PC-3 (cell line): ENCODE results near the gene LDLRAD1. TPM values are rescaled to one million over a fixed set of nuclear protein-coding genes. Genes with fewer than 3 reads are reported as not detected.

ENCODE experiments used
- ATAC-seq: fragments of 200-7000 bp; cut with Tn5 transposase; 2 replicates; pipeline ENCODE4 v1.9.1; 2020; ENCODE audit warnings: mild to moderate bottlenecking, moderate library complexity
- BruUV-seq: library from RNA; stranded (reverse); fragments of 400-500 nt; replicated peaks from 2 replicates; lab custom pipeline; 2021; lab: Mats Ljungman, UMichigan
- CTCF ChIA-PET: fragments of 300-600 bp; sonication (Branson Sonifier 250); formaldehyde crosslinking; loops from one replicate; lab custom pipeline; 2022; ENCODE audit warnings: antibody characterized with exemption; lab: Charles Lee
- POLR2A ChIA-PET: fragments of 300-600 bp; sonication (Branson Sonifier 250); formaldehyde crosslinking; loops from one replicate; lab custom pipeline; 2022; ENCODE audit warnings: antibody characterized with exemption; ENCODE audit not compliant: unreplicated experiment; lab: Charles Lee
- DNase-seq: peaks from one replicate; pipeline ENCODE4 v3.0.0-alpha.2; 2015
- H2AFZ ChIP-seq: fragments of 300-600 bp; sonication (generic); 2 replicates; pipeline ENCODE4 v1.6.0; 2016; ENCODE audit warnings: antibody characterized with exemption, low read length
- H3F3A ChIP-seq: fragments of 300-600 bp; sonication (generic); one replicate; pipeline ENCODE4 v1.6.0; 2017; ENCODE audit warnings: antibody characterized with exemption, low read length, control low read depth, mild to moderate bottlenecking; ENCODE audit not compliant: unreplicated experiment
- H3K27ac ChIP-seq: fragments of 300-600 bp; sonication (generic); 2 replicates; pipeline ENCODE4 v1.5.1; 2016; ENCODE audit warnings: mild to moderate bottlenecking, low read length
- H3K27me3 ChIP-seq: fragments of 300-600 bp; sonication (generic); 2 replicates; pipeline ENCODE4 v1.6.1; 2016; ENCODE audit warnings: low read length, mixed read lengths
- H3K36me3 ChIP-seq: fragments of 300-600 bp; sonication (generic); 2 replicates; pipeline ENCODE4 v1.6.1; 2016; ENCODE audit warnings: low read depth, mixed run types, low read length, mixed read lengths
- H3K4me1 ChIP-seq: fragments of 300-600 bp; sonication (generic); 2 replicates; pipeline ENCODE4 v1.5.1; 2016; ENCODE audit warnings: low read length; ENCODE audit not compliant: insufficient read depth
- H3K4me2 ChIP-seq: fragments of 300-600 bp; sonication (generic); 2 replicates; pipeline ENCODE4 v1.6.0; 2016; ENCODE audit warnings: low read length
- H3K4me3 ChIP-seq: fragments of 300-600 bp; sonication (generic); 2 replicates; pipeline ENCODE4 v1.5.1; 2016; ENCODE audit warnings: mild to moderate bottlenecking, low read length, mixed read lengths
- H3K79me2 ChIP-seq: fragments of 300-600 bp; sonication (generic); 2 replicates; pipeline ENCODE4 v1.6.1; 2017; ENCODE audit warnings: low read length, mixed read lengths
- H3K9ac ChIP-seq: fragments of 300-600 bp; sonication (generic); 2 replicates; pipeline ENCODE4 v1.6.0; 2016; ENCODE audit warnings: mild to moderate bottlenecking, low read length
- H3K9me2 ChIP-seq: fragments of 300-600 bp; sonication (generic); replicated peaks from 2 replicates; pipeline ENCODE4 v1.6.1; 2016; ENCODE audit warnings: mixed run types, low read length, mixed read lengths
- H3K9me3 ChIP-seq: fragments of 300-600 bp; sonication (generic); 2 replicates; pipeline ENCODE4 v1.6.1; 2016; ENCODE audit warnings: low read length, mixed read lengths
- H4K20me1 ChIP-seq: fragments of 300-600 bp; sonication (generic); 2 replicates; pipeline ENCODE4 v1.6.1; 2016; ENCODE audit warnings: low read length, mixed read lengths
- CTCF ChIP-seq: fragments of 300-600 bp; sonication (generic); conservative IDR thresholded peaks from 2 replicates; pipeline ENCODE4 v1.5.1; 2017; ENCODE audit warnings: antibody characterized with exemption, low read depth, mild to moderate bottlenecking, low read length
- EZH2 ChIP-seq: fragments of 300-600 bp; sonication (generic); IDR thresholded peaks from one replicate; pipeline ENCODE4 v1.6.1; 2017; ENCODE audit warnings: antibody characterized with exemption, mild to moderate bottlenecking, low read length; ENCODE audit not compliant: unreplicated experiment
- EZH2phosphoT487 ChIP-seq: fragments of 300-600 bp; sonication (generic); IDR thresholded peaks from 2 replicates; pipeline ENCODE4 v1.6.1; 2018; ENCODE audit warnings: mild to moderate bottlenecking, antibody characterized with exemption, low read length, borderline replicate concordance
- intact Hi-C: fragments of 100-400 bp; cut with micrococcal nuclease; formaldehyde crosslinking; loops from 2 replicates; pipeline ENCODE4 v1.9.0; 2023
- total RNA-seq: library from RNA; depleted of rRNA; stranded (reverse); fragments of >200 nt; gene quantifications from 2 replicates; pipeline ENCODE4 v1.2.3, GENCODE V29; 2014

LDLRAD1 gene
- total RNA-seq, 1 experiment from 2014 or later = not detected

GRCh38 chr1:53992085-53992874 lies 25.7 kb downstream of the LDLRAD1 start:
- ATAC-seq (no peak), DNase-seq (no peak)
- no peaks in the 10 kb centered on the region for H3K79me2 ChIP-seq
- intact Hi-C loops = no loop called here
- no peak overlapping the region for H2AFZ ChIP-seq
- H3K4me1 ChIP-seq = no peaks in the 10 kb centered on the region
- H3K9me3 ChIP-seq = no peaks in the 10 kb centered on the region
- H3K4me3 ChIP-seq = no peak overlapping the region
- no TSS peak for BruUV-seq
- no peaks in the 10 kb centered on the region for H3K27me3 ChIP-seq
- no peak overlapping the region for H3K27ac ChIP-seq
- H3K4me2 ChIP-seq = no peak overlapping the region
- no peaks in the 10 kb centered on the region for H4K20me1 ChIP-seq
- no peak for TF ChIP-seq EZH2
- TF ChIP-seq CTCF = peak; percentile 22; the same call in 1 of the 2 replicates
- no peaks in the 10 kb centered on the region for H3K9me2 ChIP-seq
- H3K36me3 ChIP-seq = no peaks in the 10 kb centered on the region
- no peak overlapping the region for H3K9ac ChIP-seq
- ChIA-PET CTCF (interaction anchor here (0.6 kb wide), 1 partner anchor 548 kb away, joined by 3 read pairs; no protein-coding TSS in a partner anchor), POLR2A (no interaction called here)
- no peaks in the 10 kb centered on the region for H3F3A ChIP-seq

- Histone ChIP-seq H3K4me2 (no peak overlapping the region), H3K27ac (no peak overlapping the region), H3K36me3 (no peaks in the 10 kb centered on the region), H3K9me3 (no peaks in the 10 kb centered on the region), H3K9ac (no peak overlapping the region), H2AFZ (no peak overlapping the region), H3K9me2 (no peaks in the 10 kb centered on the region), H3K4me3 (no peak overlapping the region), H3F3A (no peaks in the 10 kb centered on the region), H3K4me1 (no peaks in the 10 kb centered on the region), H4K20me1 (no peaks in the 10 kb centered on the region), H3K27me3 (no peaks in the 10 kb centered on the region), H3K79me2 (no peaks in the 10 kb centered on the region)
- TF ChIP-seq EZH2 (no peak), EZH2phosphoT487 (no peak), CTCF (no peak)
- intact Hi-C loops = no loop called here
- POLR2A ChIA-PET = no interaction called here
- CTCF ChIA-PET = no interaction called here
- ATAC-seq (no peak), DNase-seq (no peak)
- no TSS peak for BruUV-seq
Measured at GRCh38 chr1:53987880-53988279, 30.1 kb downstream of the LDLRAD1 start.

- ChIA-PET POLR2A (no interaction called here), CTCF (no interaction called here)
- Histone ChIP-seq H2AFZ (no peak overlapping the region), H3K27ac (no peak overlapping the region), H3K36me3 (no peaks in the 10 kb centered on the region), H3F3A (no peaks in the 10 kb centered on the region), H3K27me3 (no peaks in the 10 kb centered on the region), H3K4me1 (no peaks in the 10 kb centered on the region), H3K9me2 (no peaks in the 10 kb centered on the region), H3K9ac (no peak overlapping the region), H4K20me1 (no peaks in the 10 kb centered on the region), H3K4me3 (no peak overlapping the region), H3K4me2 (no peak overlapping the region), H3K79me2 (no peaks in the 10 kb centered on the region), H3K9me3 (no peaks in the 10 kb centered on the region)
- intact Hi-C loops = no loop called here
- no peak for TF ChIP-seq EZH2phosphoT487
- TF ChIP-seq CTCF = no peak
- no peak for TF ChIP-seq EZH2
- DNase-seq = no peak
- no peak for ATAC-seq
- no TSS peak for BruUV-seq
Measured at GRCh38 chr1:53986458-53986857, 31.5 kb downstream of the LDLRAD1 start.
